K562 (cell line): ENCODE data around the gene CEBPB. TPM values are rescaled to one million over a fixed set of nuclear protein-coding genes. Genes with fewer than 3 reads are reported as not detected.
A peak's percentile ranks its signal among the peaks of the same experiment; 100 is the strongest.

Source experiments
- ATAC-seq: fragments of 200-7000 bp; cut with Tn5 transposase; 3 replicates; pipeline ENCODE4 v1.9.1; 2020; ENCODE audit warnings: moderate library complexity
- BruUV-seq: library from RNA; stranded (reverse); fragments of 400-500 nt; replicated peaks from 2 replicates; lab custom pipeline; 2021; lab: Mats Ljungman, UMichigan
- CTCF ChIA-PET: fragments of 300-600 bp; formaldehyde crosslinking; extraction: SDS; loops from one replicate; lab custom pipeline; 2021; ENCODE audit warnings: low intra/inter-chr PET ratio; lab: Yijun Ruan, JAX
- POLR2A ChIA-PET: fragments of 300-600, 350-650 bp; sonication (Branson Sonifier 250); formaldehyde crosslinking; extraction: SDS; loops from one replicate; lab custom pipeline; 2021; ENCODE audit warnings: antibody characterized with exemption, inconsistent platforms; lab: Yijun Ruan, JAX
- DNase-seq, 4 experiments: peaks; one replicate each; pipeline versions ENCODE4 v3.0.0 to v3.0.0-alpha.2; 2011 to 2018; ENCODE audit warnings: low spot score in 3 of 4, mixed read lengths in 3 of 4; ENCODE audit errors: extremely low read depth in 1 of 4
- FAIRE-seq: peaks from 2 replicates; lab custom pipeline; 2011; peaks lifted over from hg19 to GRCh38; lab: Jason Lieb, UNC
- H2AFZ ChIP-seq: 2 replicates; pipeline ENCODE4 v1.6.0; 2011; ENCODE audit warnings: low read depth, low read length, control low read depth, inconsistent platforms
- H3K27ac ChIP-seq: fragments of 200-600 bp; 3 replicates; pipeline ENCODE4 v1.8.0; 2011; ENCODE audit warnings: low read depth, mild to moderate bottlenecking, control low read depth, inconsistent platforms, low read length, moderate library complexity, mixed read lengths; ENCODE audit errors: extremely low read depth
- H3K27me3 ChIP-seq, 2 experiments: fragments of 300-600 bp in 1 of 2; 2 replicates in 1 of 2; 3 replicates in 1 of 2; pipeline versions ENCODE4 v1.6.0 to v1.8.0; 2011; ENCODE audit warnings: inconsistent platforms in 2 of 2, low read length in 2 of 2, mild to moderate bottlenecking in 1 of 2, mixed read lengths in 1 of 2, moderate library complexity in 1 of 2; ENCODE audit not compliant: control insufficient read depth in 2 of 2, insufficient read depth in 2 of 2
- H3K36me3 ChIP-seq: fragments of 300-600 bp; 3 replicates; pipeline ENCODE4 v1.8.0; 2011; ENCODE audit warnings: mild to moderate bottlenecking, low read length, inconsistent platforms; ENCODE audit not compliant: control insufficient read depth, insufficient read depth
- H3K4me1 ChIP-seq, 2 experiments: fragments of 200-600 bp in 1 of 2; replicated peaks in 1 of 2; 2 replicates in 1 of 2; 3 replicates in 1 of 2; pipeline versions ENCODE4 v1.5.1 to v1.8.0; 2011; ENCODE audit warnings: inconsistent platforms in 2 of 2, low read length in 2 of 2, mild to moderate bottlenecking in 1 of 2, mixed read lengths in 1 of 2, moderate library complexity in 1 of 2; ENCODE audit not compliant: control insufficient read depth in 2 of 2, insufficient read depth in 2 of 2
- H3K4me2 ChIP-seq: 2 replicates; pipeline ENCODE4 v1.6.1; 2011; ENCODE audit warnings: low read length, control low read depth, inconsistent platforms, mixed read lengths; ENCODE audit not compliant: insufficient read depth
- H3K4me3 ChIP-seq: fragments of 200-600 bp; sonication (generic), shearing (Covaris generic); 2 replicates; pipeline ENCODE4 v1.5.1; 2016; ENCODE audit warnings: control low read depth, inconsistent platforms
- H3K79me2 ChIP-seq: fragments of 200-600 bp; 3 replicates; pipeline ENCODE4 v1.8.0; 2011; ENCODE audit warnings: low read length, inconsistent platforms; ENCODE audit not compliant: control insufficient read depth, insufficient read depth
- H3K9ac ChIP-seq, 2 experiments: 2 replicates each; pipeline versions ENCODE4 v1.6.0 to v1.6.1; 2011; ENCODE audit warnings: low read depth in 2 of 2, low read length in 2 of 2, control low read depth in 1 of 2, inconsistent platforms in 1 of 2, mild to moderate bottlenecking in 1 of 2, mixed read lengths in 1 of 2; ENCODE audit not compliant: insufficient read depth in 1 of 2
- H3K9me1 ChIP-seq: one replicate; pipeline ENCODE4 v1.6.0; 2011; ENCODE audit warnings: inconsistent platforms, mild to moderate bottlenecking, low read length, moderate library complexity; ENCODE audit not compliant: control insufficient read depth, insufficient read depth
- H3K9me3 ChIP-seq: replicated peaks from 2 replicates; pipeline ENCODE4 v1.5.1; 2011; ENCODE audit warnings: low read depth, low read length, inconsistent platforms; ENCODE audit not compliant: control insufficient read depth, insufficient read depth
- H4K20me1 ChIP-seq: replicated peaks from 2 replicates; pipeline ENCODE4 v1.6.1; 2011; ENCODE audit warnings: low read length, inconsistent platforms, mixed read lengths; ENCODE audit not compliant: control insufficient read depth, insufficient read depth
- CREBBP ChIP-seq: IDR thresholded peaks from one replicate; pipeline ENCODE4 v1.6.1; 2012; ENCODE audit warnings: low read depth, mild to moderate bottlenecking, control low read depth, inconsistent platforms, low read length
- FOXA3 ChIP-seq, 2 experiments: fragments of 450-650 bp in 1 of 2; sonication (generic) in 1 of 2; formaldehyde crosslinking; IDR thresholded peaks in 1 of 2; conservative IDR thresholded peaks in 1 of 2; 2 replicates each; pipeline versions ENCODE4 v1.4.0 to v1.8.0; 2020 to 2022; ENCODE audit warnings: mild to moderate bottlenecking in 2 of 2, missing genetic modification reagents in 1 of 2
- SPI1 ChIP-seq: IDR thresholded peaks from 2 replicates; pipeline ENCODE4 v1.6.1; 2011; ENCODE audit warnings: low read depth, low read length, control low read depth, borderline replicate concordance
- TCF3 ChIP-seq: sonication (generic); formaldehyde crosslinking; IDR thresholded peaks from 2 replicates; pipeline ENCODE4 v1.4.0; 2020; ENCODE audit warnings: mild to moderate bottlenecking, missing genetic modification reagents
- ZBTB7A ChIP-seq: IDR thresholded peaks from 2 replicates; pipeline ENCODE4 v1.6.1; 2011; ENCODE audit warnings: low read depth, mild to moderate bottlenecking, low read length, moderate library complexity, borderline replicate concordance; ENCODE audit not compliant: control insufficient read depth
- ZC3H8 ChIP-seq: fragments of 450-650 bp; IDR thresholded peaks from 2 replicates; pipeline ENCODE4 v1.6.1; 2017
- ZNF830 ChIP-seq: fragments of 250-450 bp; sonication (Bioruptor Pico); IDR thresholded peaks from 2 replicates; pipeline ENCODE4 v1.5.0; 2021; ENCODE audit warnings: mild to moderate bottlenecking
- WGBS: fragments of 100-300 bp; shearing (Covaris generic); methylation state at CpG from one replicate; pipeline ENCODE4 v1.1.6; 2016; ENCODE audit warnings: low coverage, mixed read lengths; ENCODE audit not compliant: insufficient coverage; ENCODE audit errors: missing lambda C conversion rate; 5-methylcytosine and 5-hydroxymethylcytosine counted together
- in situ Hi-C: fragments of 300-500 bp; cut with MboI; formaldehyde crosslinking; loops from 4 replicates; pipeline ENCODE4 v1.15.0; 2018; ENCODE audit warnings: inconsistent platforms, mixed read lengths
- intact Hi-C: fragments of 100-400 bp; cut with micrococcal nuclease; formaldehyde crosslinking; loops from 2 replicates; pipeline ENCODE4 v1.14.2; 2022
- polyA plus RNA-seq, 8 experiments: library from polyadenylated mRNA; depleted of rRNA in 4 of 8; stranded (reverse) in 5 of 8; unstranded in 3 of 8; fragments of >200 nt; fragmentation: Nextera tagmentation in 2 of 8; fragmentation: Illumina TruSeq in 1 of 8; extraction: Ambion mirVana in 2 of 8; extraction: Trizol in 1 of 8; gene quantifications; 2 replicates each; pipeline versions ENCODE4 v1.2.1 to v1.2.3, GENCODE V29; 2011 to 2014; ENCODE audit warnings: inconsistent platforms in 1 of 8, missing spikeins in 1 of 8
- total RNA-seq, 7 experiments: library from RNA; depleted of rRNA in 6 of 7; stranded (reverse); fragments of >200 nt in 6 of 7; fragmentation: Illumina TruSeq in 2 of 7; extraction: Trizol in 2 of 7; gene quantifications; 2 replicates each; pipeline versions ENCODE4 v1.2.1 to v1.2.3, GENCODE V29; 2011 to 2021; ENCODE audit warnings: low replicate concordance in 1 of 7
- TF ChIP-seq, protein P1 (sequence below): sonication (generic); formaldehyde crosslinking; IDR thresholded peaks from 2 replicates; pipeline ENCODE4 v1.8.1; 2023; ENCODE audit warnings: mild to moderate bottlenecking, missing genetic modification reagents
- TF ChIP-seq, protein P2 (sequence below): sonication (generic); formaldehyde crosslinking; IDR thresholded peaks from 2 replicates; pipeline ENCODE4 v1.8.0; 2022; ENCODE audit warnings: missing genetic modification reagents, mild to moderate bottlenecking, moderate library complexity, borderline replicate concordance
- TF ChIP-seq, protein P3 (sequence below), 3 experiments: fragments of 200-800 bp in 1 of 3; sonication (Bioruptor generic) in 1 of 3; sonication (generic) in 1 of 3; formaldehyde crosslinking in 1 of 3; IDR thresholded peaks; 2 replicates each; pipeline versions ENCODE4 v1.6.1 to v1.8.0; 2016 to 2022; ENCODE audit warnings: mild to moderate bottlenecking in 2 of 3, missing compliant biosample characterization in 2 of 3, missing genetic modification characterization in 2 of 3, missing genetic modification reagents in 1 of 3

The CEBPB gene
- total and polyA plus RNA-seq, 9 of the 15 experiments (the other 6 are each of a cell fraction or from before 2014, with no cell fraction given), result 1.2 to 72.6 (median 7.8) TPM

DNA sequence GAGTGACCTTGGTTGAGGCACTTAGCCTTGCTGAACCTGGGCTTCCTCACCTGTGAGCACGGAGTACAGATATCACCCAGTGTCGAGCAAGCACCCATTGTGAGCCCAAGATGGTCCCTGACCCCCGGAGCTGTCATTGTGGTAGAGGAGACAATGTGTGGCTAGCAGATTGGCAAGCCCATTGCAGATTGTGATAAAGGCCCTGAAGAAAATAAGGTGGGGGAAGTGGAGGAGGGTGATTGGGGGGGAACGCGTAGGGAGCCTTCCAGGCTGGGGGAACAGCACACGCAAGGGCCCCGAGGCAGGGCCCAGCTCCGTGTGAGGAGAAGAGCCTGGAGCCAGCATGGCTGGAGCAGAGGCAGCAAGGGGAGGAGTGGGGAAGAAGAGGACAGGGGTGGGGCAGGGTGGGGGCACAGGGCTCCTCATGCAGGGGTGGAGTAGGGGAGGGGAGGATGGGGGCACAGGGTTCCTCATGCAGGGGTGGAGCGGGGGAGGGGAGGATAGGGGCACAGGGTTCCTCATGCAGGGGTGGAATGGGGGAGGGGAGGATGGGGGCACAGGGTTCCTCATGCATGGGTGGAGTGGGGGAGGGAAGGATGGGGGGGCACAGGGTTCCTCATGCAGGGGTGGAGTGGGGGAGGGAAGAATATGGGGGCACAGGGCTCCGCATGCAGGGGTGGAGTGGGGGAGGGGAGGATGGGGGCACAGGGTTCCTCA lies 7.0 kb downstream of the CEBPB start:
- peak; percentile 21 for ATAC-seq
- no TSS peak for BruUV-seq
- peak overlapping the region; percentile 30 to 57; a peak in 2 of 4 replicates for H3K9ac ChIP-seq
- peak; percentile 87 for FAIRE-seq
- peaks cover 12% of the 10 kb centered on the region for H3K9me1 ChIP-seq
- in situ Hi-C loops, result no loop called here
- H4K20me1 ChIP-seq, result peaks cover 16% of the 10 kb centered on the region; the same call in 1 of the 2 replicates
- peak overlapping the region; percentile 54 for H3K4me2 ChIP-seq
- H2AFZ ChIP-seq, result peak overlapping the region; percentile 44
- H3K27me3 ChIP-seq, result no peaks in the 10 kb centered on the region
- WGBS, result 5% methylated on average over 7 of the region's 10 CpGs
- peaks cover 18% of the 10 kb centered on the region for H3K36me3 ChIP-seq
- POLR2A ChIA-PET, result interaction anchor here (0.6 to 1.4 kb wide), 8 partner anchors 9 to 1082 kb away, joined by 3 to 7 read pairs (median 4); no protein-coding TSS in a partner anchor
- peak overlapping the region; percentile 60; the same call in 2 of the 3 replicates for H3K27ac ChIP-seq
- CTCF ChIA-PET, result no interaction called here
- H3K4me3 ChIP-seq, result no peak overlapping the region
- H3K79me2 ChIP-seq, result peaks cover 25% of the 10 kb centered on the region
- intact Hi-C loops, result no loop called here
- H3K9me3 ChIP-seq, result no peaks in the 10 kb centered on the region; the same call in 1 of the 2 replicates
- H3K4me1 ChIP-seq, result peaks cover 42 to 60% of the 10 kb centered on the region in 2 experiments
- DNase-seq, result peak; percentile 59 to 77 (median 68)
- TF ChIP-seq, protein P1, sequence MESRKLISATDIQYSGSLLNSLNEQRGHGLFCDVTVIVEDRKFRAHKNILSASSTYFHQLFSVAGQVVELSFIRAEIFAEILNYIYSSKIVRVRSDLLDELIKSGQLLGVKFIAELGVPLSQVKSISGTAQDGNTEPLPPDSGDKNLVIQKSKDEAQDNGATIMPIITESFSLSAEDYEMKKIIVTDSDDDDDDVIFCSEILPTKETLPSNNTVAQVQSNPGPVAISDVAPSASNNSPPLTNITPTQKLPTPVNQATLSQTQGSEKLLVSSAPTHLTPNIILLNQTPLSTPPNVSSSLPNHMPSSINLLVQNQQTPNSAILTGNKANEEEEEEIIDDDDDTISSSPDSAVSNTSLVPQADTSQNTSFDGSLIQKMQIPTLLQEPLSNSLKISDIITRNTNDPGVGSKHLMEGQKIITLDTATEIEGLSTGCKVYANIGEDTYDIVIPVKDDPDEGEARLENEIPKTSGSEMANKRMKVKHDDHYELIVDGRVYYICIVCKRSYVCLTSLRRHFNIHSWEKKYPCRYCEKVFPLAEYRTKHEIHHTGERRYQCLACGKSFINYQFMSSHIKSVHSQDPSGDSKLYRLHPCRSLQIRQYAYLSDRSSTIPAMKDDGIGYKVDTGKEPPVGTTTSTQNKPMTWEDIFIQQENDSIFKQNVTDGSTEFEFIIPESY (CRISPR knock-in tag), result no peak
- TF ChIP-seq ZBTB7A, result peak; percentile 28; the same call in 1 of the 2 replicates
- TF ChIP-seq, protein P2, sequence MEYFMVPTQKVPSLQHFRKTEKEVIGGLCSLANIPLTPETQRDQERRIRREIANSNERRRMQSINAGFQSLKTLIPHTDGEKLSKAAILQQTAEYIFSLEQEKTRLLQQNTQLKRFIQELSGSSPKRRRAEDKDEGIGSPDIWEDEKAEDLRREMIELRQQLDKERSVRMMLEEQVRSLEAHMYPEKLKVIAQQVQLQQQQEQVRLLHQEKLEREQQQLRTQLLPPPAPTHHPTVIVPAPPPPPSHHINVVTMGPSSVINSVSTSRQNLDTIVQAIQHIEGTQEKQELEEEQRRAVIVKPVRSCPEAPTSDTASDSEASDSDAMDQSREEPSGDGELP (CRISPR knock-in tag), result peak; percentile 33; the same call in 1 of the 2 replicates
- TF ChIP-seq ZNF830 (CRISPR knock-in tag), result no peak
- TF ChIP-seq CREBBP, result no peak
- peak; percentile 91 for TF ChIP-seq TCF3 (CRISPR knock-in tag)
- no peak for TF ChIP-seq ZC3H8
- TF ChIP-seq, protein P3, sequence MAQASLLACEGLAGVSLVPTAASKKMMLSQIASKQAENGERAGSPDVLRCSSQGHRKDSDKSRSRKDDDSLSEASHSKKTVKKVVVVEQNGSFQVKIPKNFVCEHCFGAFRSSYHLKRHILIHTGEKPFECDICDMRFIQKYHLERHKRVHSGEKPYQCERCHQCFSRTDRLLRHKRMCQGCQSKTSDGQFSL (CRISPR knock-in tag; IDR thresholded peaks at IDR 0.05), result peak; percentile 89
- TF ChIP-seq, protein P3 (tag; IDR thresholded peaks at IDR 0.05), result no peak
- 0 out of 2 replicates have a peak, but pooled peaks have one; percentile 24 for TF ChIP-seq SPI1
- no peak for TF ChIP-seq FOXA3 (CRISPR knock-in tag; conservative IDR thresholded peaks at IDR 0.05 in 1 of 2, IDR thresholded peaks at IDR 0.05 in 1 of 2)
